Nephron progenitor cell (in vitro differentiated cells): ENCODE data around the gene RUNX1.

Experiments used
- DNase-seq: peaks from one replicate; pipeline ENCODE4 v3.0.0; 2021
- H3K27ac Mint-ChIP-seq: 2 replicates; pipeline ENCODE4 v1.8.0; 2021; ENCODE audit warnings: mild to moderate bottlenecking, moderate library complexity, mixed read lengths
- H3K27me3 Mint-ChIP-seq: 2 replicates; pipeline ENCODE4 v1.8.0; 2021; ENCODE audit warnings: mild to moderate bottlenecking, low read depth, mixed read lengths; ENCODE audit not compliant: poor library complexity
- H3K36me3 Mint-ChIP-seq: 2 replicates; pipeline ENCODE4 v1.8.0; 2021; ENCODE audit warnings: low read depth, mixed read lengths
- H3K4me1 Mint-ChIP-seq: 2 replicates; pipeline ENCODE4 v1.8.0; 2021; ENCODE audit warnings: mixed read lengths
- H3K4me3 Mint-ChIP-seq: 2 replicates; pipeline ENCODE4 v1.8.0; 2021; ENCODE audit warnings: mild to moderate bottlenecking, moderate library complexity, mixed read lengths
- H3K9me3 Mint-ChIP-seq: 2 replicates; pipeline ENCODE4 v1.8.0; 2021; ENCODE audit warnings: mild to moderate bottlenecking, moderate library complexity, mixed read lengths
- TF ChIP-seq, protein P1 (sequence below): fragments of 200-600 bp; sonication (generic); IDR thresholded peaks from 2 replicates; pipeline ENCODE4 v1.5.0; 2021; ENCODE audit warnings: antibody characterized with exemption

Gene RUNX1

DNA sequence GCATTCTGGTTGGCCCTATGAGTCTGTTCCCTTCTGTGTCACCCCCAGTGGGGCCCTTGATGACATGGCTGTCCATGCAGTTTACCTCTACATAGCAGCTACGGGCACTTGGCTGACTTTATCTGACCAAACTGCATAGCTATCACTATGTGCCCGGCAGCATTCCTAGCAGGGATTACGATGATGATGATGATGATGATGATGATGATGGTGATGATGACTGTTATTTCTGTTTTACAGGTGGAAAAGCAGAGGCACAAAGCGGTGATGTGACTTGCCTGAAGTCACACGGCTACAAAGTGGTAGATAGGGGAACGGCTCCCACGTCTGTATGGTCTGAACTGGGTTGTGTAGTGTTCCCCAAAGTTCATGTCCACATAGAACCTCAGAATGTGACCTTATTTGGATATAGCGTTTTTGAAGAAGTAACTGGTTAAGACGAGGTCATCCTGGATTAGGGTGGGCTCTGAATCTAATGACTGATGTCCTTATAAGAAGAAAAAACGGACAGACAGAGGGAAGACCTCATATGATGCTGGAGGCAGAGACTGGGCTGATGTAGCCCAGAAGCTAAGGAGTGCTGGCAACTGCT lies 57.6 kb downstream of the RUNX1 start:
- Mint-ChIP-seq H3K36me3 (no peaks in the 10 kb centered on the region), H3K4me3 (no peak overlapping the region), H3K27me3 (peaks cover 12% of the 10 kb centered on the region), H3K9me3 (no peaks in the 10 kb centered on the region), H3K27ac (no peak overlapping the region), H3K4me1 (peaks cover 28% of the 10 kb centered on the region)
- DNase-seq, result no peak
- TF ChIP-seq, protein P1, sequence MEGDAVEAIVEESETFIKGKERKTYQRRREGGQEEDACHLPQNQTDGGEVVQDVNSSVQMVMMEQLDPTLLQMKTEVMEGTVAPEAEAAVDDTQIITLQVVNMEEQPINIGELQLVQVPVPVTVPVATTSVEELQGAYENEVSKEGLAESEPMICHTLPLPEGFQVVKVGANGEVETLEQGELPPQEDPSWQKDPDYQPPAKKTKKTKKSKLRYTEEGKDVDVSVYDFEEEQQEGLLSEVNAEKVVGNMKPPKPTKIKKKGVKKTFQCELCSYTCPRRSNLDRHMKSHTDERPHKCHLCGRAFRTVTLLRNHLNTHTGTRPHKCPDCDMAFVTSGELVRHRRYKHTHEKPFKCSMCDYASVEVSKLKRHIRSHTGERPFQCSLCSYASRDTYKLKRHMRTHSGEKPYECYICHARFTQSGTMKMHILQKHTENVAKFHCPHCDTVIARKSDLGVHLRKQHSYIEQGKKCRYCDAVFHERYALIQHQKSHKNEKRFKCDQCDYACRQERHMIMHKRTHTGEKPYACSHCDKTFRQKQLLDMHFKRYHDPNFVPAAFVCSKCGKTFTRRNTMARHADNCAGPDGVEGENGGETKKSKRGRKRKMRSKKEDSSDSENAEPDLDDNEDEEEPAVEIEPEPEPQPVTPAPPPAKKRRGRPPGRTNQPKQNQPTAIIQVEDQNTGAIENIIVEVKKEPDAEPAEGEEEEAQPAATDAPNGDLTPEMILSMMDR, result no peak

DNA sequence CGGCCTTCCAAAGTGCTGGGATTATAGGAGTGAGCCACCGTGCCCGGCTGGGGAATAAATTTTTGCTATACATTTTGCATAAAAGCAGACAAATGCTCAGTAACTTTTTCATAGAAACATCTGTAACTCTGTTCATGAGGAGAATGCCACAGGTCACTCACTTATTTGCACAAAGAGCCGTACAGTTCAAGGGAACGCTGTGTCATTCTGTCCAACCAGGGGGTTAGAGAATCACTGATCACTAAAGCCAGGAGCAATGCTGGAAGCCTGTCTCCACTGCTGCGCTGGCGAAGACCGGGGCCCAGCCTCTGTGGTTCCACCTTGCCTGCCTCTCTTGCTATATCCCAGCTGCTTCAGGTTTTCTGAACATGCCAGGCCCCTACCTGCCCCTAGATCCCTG lies 58.3 kb downstream of the RUNX1 start:
- TF ChIP-seq, protein P1, result no peak
- H3K27ac Mint-ChIP-seq, result no peak overlapping the region

DNA sequence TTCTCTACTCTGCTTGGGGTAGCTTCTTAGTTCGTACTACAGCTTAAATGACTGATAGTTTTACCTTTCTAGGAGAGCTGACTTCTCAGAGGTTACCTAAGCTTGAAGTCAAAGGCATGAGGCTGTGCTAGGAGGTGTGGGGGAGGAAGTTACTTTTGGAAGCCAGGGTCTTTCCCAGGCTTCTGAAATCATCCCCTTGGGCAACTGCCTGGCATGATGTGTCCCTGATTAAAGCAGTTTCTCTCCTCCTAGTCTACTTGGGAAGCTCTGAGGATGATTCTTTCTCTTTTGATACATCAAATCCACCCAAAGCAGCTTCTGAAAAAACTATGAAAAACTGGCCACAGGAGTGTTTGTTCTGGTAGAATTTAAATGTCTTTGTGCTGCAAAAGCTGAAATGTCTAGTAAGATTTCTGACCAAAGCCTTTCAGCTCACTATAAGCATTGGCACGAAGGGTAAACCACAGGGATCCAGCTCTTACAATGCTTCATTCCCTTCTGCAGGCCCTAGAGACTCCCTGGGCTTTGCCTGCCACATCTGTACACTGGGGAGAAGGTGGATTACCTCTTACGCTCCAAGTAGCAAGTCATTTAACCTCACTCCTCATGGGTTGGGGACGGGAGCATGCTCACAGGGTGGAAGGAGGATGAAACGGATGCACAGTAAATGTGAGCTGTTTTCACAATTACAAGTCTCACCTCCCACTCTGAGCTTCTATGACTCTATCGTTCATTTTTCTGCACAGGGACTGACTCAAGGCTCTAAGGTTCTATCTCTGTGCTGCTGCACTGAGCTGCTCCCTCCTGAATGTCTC lies 59.6 kb downstream of the RUNX1 start:
- Mint-ChIP-seq H3K9me3 (no peaks in the 10 kb centered on the region), H3K27ac (no peak overlapping the region), H3K4me1 (peaks cover 26% of the 10 kb centered on the region), H3K4me3 (no peak overlapping the region), H3K27me3 (peaks cover 15% of the 10 kb centered on the region), H3K36me3 (no peaks in the 10 kb centered on the region)
- TF ChIP-seq, protein P1, result no peak
- no peak for DNase-seq

More for the DNA sequence above, 58.3 kb downstream of the RUNX1 start:
- Mint-ChIP-seq H3K36me3 (no peaks in the 10 kb centered on the region), H3K4me1 (peaks cover 26% of the 10 kb centered on the region), H3K27me3 (peaks cover 14% of the 10 kb centered on the region), H3K9me3 (no peaks in the 10 kb centered on the region), H3K4me3 (no peak overlapping the region)
- no peak for DNase-seq

DNA sequence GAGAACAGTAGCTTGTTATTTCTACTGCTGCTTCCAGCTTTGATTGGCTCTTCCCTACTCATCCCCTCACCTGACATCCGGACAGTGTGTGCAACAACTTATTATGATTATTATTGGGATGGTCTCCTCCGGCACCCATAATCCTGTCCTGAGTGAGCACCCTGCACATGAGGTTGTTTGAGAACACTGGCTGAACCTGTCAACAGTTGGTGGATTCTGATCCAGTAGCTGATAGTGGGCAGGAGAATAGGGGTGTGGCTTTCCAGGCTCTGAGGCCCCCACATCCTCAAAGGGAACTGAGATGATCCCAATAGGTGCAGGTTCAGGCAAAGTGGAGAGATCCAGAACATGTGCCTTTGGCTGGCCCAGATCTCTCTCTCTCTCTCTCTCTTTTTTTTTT lies 60.5 kb downstream of the RUNX1 start:
- Mint-ChIP-seq H3K9me3 (no peaks in the 10 kb centered on the region), H3K4me1 (peaks cover 29% of the 10 kb centered on the region), H3K27me3 (peaks cover 21% of the 10 kb centered on the region), H3K36me3 (no peaks in the 10 kb centered on the region), H3K27ac (no peak overlapping the region), H3K4me3 (no peak overlapping the region)
- TF ChIP-seq, protein P1, result no peak
- no peak for DNase-seq

GRCh38 chr21:34988139-34988538 lies 61.0 kb downstream of the RUNX1 start:
- H3K4me1 Mint-ChIP-seq, result peaks cover 34% of the 10 kb centered on the region
- TF ChIP-seq, protein P1, result no peak
- DNase-seq, result peak; percentile 10
- H3K27me3 Mint-ChIP-seq, result peaks cover 21% of the 10 kb centered on the region
- H3K9me3 Mint-ChIP-seq, result no peaks in the 10 kb centered on the region
- no peak overlapping the region for H3K27ac Mint-ChIP-seq
- no peak overlapping the region for H3K4me3 Mint-ChIP-seq
- H3K36me3 Mint-ChIP-seq, result no peaks in the 10 kb centered on the region
